Measurements from ENCODE around the gene CTXND1. TPM values are rescaled to one million over a fixed set of nuclear protein-coding genes. Genes with fewer than 3 reads are reported as not detected.

CTXND1 gene
- total and polyA plus RNA-seq, 2 of the 4 experiments (the other 2 are of a cell fraction) = not detected

- Histone ChIP-seq H3K4me1 (ENCODE audit: control insufficient read depth, insufficient read depth, low read length) (peaks cover 12% of the 10 kb centered on the region), H3K4me2 (ENCODE audit: low read depth, low read length) (no peak overlapping the region), H3K27me3 (ENCODE audit: control insufficient read depth, insufficient read depth, low read length) (no peaks in the 10 kb centered on the region), H3K14ac (replicated peaks; ENCODE audit: low read depth, low read length) (no peak overlapping the region), H4K20me1 (ENCODE audit: insufficient read depth, low read length) (0 out of 2 replicates have a peak, but pooled peaks cover 8% of the 10 kb centered on the region), H3K36me3 (ENCODE audit: control insufficient read depth, insufficient read depth, low read length) (peaks cover 9% of the 10 kb centered on the region; the same call in 1 of the 2 replicates), H3K4ac (ENCODE audit: low read depth, low read length) (no peak overlapping the region), H2AFZ (replicated peaks; ENCODE audit: low read length, poor library complexity) (peak overlapping the region; percentile 37), H4K91ac (ENCODE audit: insufficient read depth, low read depth, low read length) (no peak overlapping the region), H2AK9ac (replicated peaks; ENCODE audit: low read depth, low read length, poor library complexity) (no peak overlapping the region), H3K23ac (ENCODE audit: low read depth, low read length) (no peak overlapping the region), H2BK15ac (ENCODE audit: low read depth, low read length) (no peak overlapping the region), H2BK20ac (ENCODE audit: low read depth, low read length) (no peak overlapping the region), H3K4me3 (ENCODE audit: insufficient read depth, low read depth, low read length) (no peak overlapping the region), H3K27ac (ENCODE audit: insufficient read depth, low read length) (no peak overlapping the region), H2BK5ac (ENCODE audit: low read depth, low read length, poor library complexity, severe bottlenecking) (no peak overlapping the region), H2AK5ac (ENCODE audit: low read depth, low read length) (no peak overlapping the region; the same call in 1 of the 2 replicates), H3K18ac (ENCODE audit: low read depth, low read length) (no peak overlapping the region), H3K9ac (ENCODE audit: low read depth, low read length) (no peak overlapping the region), H2BK120ac (ENCODE audit: low read depth, low read length) (no peak overlapping the region), H3K56ac (ENCODE audit: extremely low read depth, insufficient read depth, low read length) (no peak overlapping the region), H4K8ac (ENCODE audit: low read depth in 2 of 2, low read length in 2 of 2) (no peak overlapping the region), H3K9me1 (ENCODE audit: insufficient read depth, low read length) (peaks cover 12% of the 10 kb centered on the region; the same call in 1 of the 2 replicates), H4K5ac (ENCODE audit: low read depth, low read length) (no peak overlapping the region), H3K79me1 (ENCODE audit: low read depth in 1 of 2, low read length in 2 of 2) (peaks cover 0 to 14% of the 10 kb centered on the region in 2 experiments; a peak in 2 of 4 replicates), H3K9me3 (ENCODE audit: control insufficient read depth, insufficient read depth, low read length) (no peaks in the 10 kb centered on the region)
- intact Hi-C loops (cut with micrococcal nuclease) = loop anchor here (5.0 to 10.0 kb wide), 3 partner anchors 98 to 273 kb away; partner anchors contain the start of gene MTHFS
- ChIA-PET POLR2A (ENCODE audit: unreplicated experiment) (no interaction called here), CTCF (interaction anchor here (0.6 kb wide), 1 partner anchor 112 kb away, joined by 3 read pairs; no protein-coding TSS in a partner anchor)
- dilution Hi-C loops (cut with HindIII; ENCODE audit: low sequenced_read_pairs, unreplicated experiment) = no loop called here
- ATAC-seq (ENCODE audit: low read depth) = no peak
- in situ Hi-C loops (cut with MboI; ENCODE audit: low sequenced_read_pairs) = loop anchor here (5.0 to 10.0 kb wide), 2 partner anchors 53 to 265 kb away; no protein-coding TSS in a partner anchor
- no TSS peak for BruUV-seq (replicated peaks)
- TF ChIP-seq MXI1 (IDR thresholded peaks at IDR 0.05; ENCODE audit: borderline replicate concordance, low read depth, low read length) = no peak
- TF ChIP-seq CTCF (conservative IDR thresholded peaks at IDR 0.05; ENCODE audit: low read depth, low read length) = no peak
- no peak for DNase-seq
- no CpG with 5 or more reads among the region's 12 CpGs for WGBS, 2 experiments (ENCODE audit: extremely low coverage in 2 of 2, insufficient read length in 1 of 2)
These were observed 82.2 kb downstream of the CTXND1 start for GRCh38 chr15:80169768-80170357.

Data from IMR-90 (cell line).